GM21360 (cell line): Measurements from ENCODE around the gene EML4.

Source experiments
- ATAC-seq: cut with Tn5 transposase; IDR thresholded peaks from one replicate; pipeline ENCODE4 v1.9.1; 2021; ENCODE audit warnings: mild to moderate bottlenecking, moderate library complexity; ENCODE audit not compliant: unreplicated experiment

Gene EML4

GRCh38 chr2:42192652-42193566 is 23.8 kb downstream of the EML4 start:
- peak; percentile 46 for ATAC-seq

GRCh38 chr2:42193722-42194187 is 24.6 kb downstream of the EML4 start:
- ATAC-seq, result no peak

GRCh38 chr2:42194428-42194827 is 25.3 kb downstream of the EML4 start:
- no peak for ATAC-seq

GRCh38 chr2:42195559-42195958 is 26.4 kb downstream of the EML4 start:
- ATAC-seq, result no peak

- no peak for ATAC-seq
Measured at GRCh38 chr2:42196070-42196402, 26.9 kb downstream of the EML4 start.

GRCh38 chr2:42196403-42197267 is 27.5 kb downstream of the EML4 start:
- ATAC-seq, result peak; percentile 62

GRCh38 chr2:42197792-42198191 is 28.6 kb downstream of the EML4 start:
- ATAC-seq, result no peak

GRCh38 chr2:42198466-42198865 is 29.3 kb downstream of the EML4 start:
- no peak for ATAC-seq

GRCh38 chr2:42199002-42199401 is 29.8 kb downstream of the EML4 start:
- no peak for ATAC-seq

GRCh38 chr2:42199626-42200025 is 30.5 kb downstream of the EML4 start:
- no peak for ATAC-seq

GRCh38 chr2:42200926-42201855 is 32.0 kb downstream of the EML4 start:
- no peak for ATAC-seq

GRCh38 chr2:42202634-42203008 is 33.5 kb downstream of the EML4 start:
- ATAC-seq, result no peak

- ATAC-seq, result no peak
Measured at GRCh38 chr2:42203792-42204191, 34.6 kb downstream of the EML4 start.

GRCh38 chr2:42205337-42205736 is 36.2 kb downstream of the EML4 start:
- ATAC-seq, result no peak

GRCh38 chr2:42207826-42208225 is 38.7 kb downstream of the EML4 start:
- ATAC-seq, result no peak

- no peak for ATAC-seq
Measured at GRCh38 chr2:42210203-42210602, 41.0 kb downstream of the EML4 start.

GRCh38 chr2:42211291-42211690 is 42.1 kb downstream of the EML4 start:
- no peak for ATAC-seq

- no peak for ATAC-seq
Measured at GRCh38 chr2:42214669-42215068, 45.5 kb downstream of the EML4 start.

GRCh38 chr2:42216694-42217093 is 47.5 kb downstream of the EML4 start:
- no peak for ATAC-seq

- ATAC-seq, result no peak
Measured at GRCh38 chr2:42217307-42217706, 48.2 kb downstream of the EML4 start.

- ATAC-seq, result no peak
Measured at GRCh38 chr2:42217914-42218313, 48.8 kb downstream of the EML4 start.
